ENCODE measurements around the gene PGM2L1.

DNA sequence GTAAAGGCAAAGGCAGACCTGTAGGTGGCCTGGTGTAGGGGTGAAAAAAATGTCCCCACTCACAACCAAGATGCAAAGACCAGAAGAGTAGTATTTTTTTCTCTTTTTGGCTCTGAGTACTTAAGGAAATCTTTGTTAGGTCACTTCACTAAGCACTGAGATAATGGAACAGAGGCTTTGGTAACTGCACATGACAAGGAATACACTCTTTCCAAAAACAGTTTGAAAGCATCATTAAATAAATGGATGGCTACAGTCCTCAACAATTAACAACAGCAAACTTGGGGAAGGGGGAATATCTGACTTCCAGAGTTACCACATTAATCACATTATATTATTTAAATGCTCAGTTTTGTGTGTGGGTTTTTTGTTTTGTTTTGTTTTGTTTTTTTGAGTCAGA is 26.9 kb upstream of the PGM2L1 start:
- no peak for TF ChIP-seq GATA2 (IDR thresholded peaks at IDR 0.05; ENCODE audit: low read depth, low read length)
- TF ChIP-seq GATA3 (IDR thresholded peaks at IDR 0.05; ENCODE audit: low read depth, low read length), result no peak

Measured in SH-SY5Y (cell line).